GM21447 (cell line): ENCODE measurements around the gene CDYL.

Experiments used
- ATAC-seq: cut with Tn5 transposase; IDR thresholded peaks from one replicate; pipeline ENCODE4 v1.9.1; 2021; ENCODE audit not compliant: unreplicated experiment

Gene CDYL

GRCh38 chr6:4773181-4773580, 3.0 kb upstream of the CDYL start:
- no peak for ATAC-seq

- ATAC-seq, result no peak
Measured at GRCh38 chr6:4774296-4774695, 1.9 kb upstream of the CDYL start.

GRCh38 chr6:4774715-4775493, 1.3 kb upstream of the CDYL start:
- no peak for ATAC-seq

- ATAC-seq, result peak; percentile 36
Measured at GRCh38 chr6:4775494-4776130, 592 bp upstream of the CDYL start.

- ATAC-seq, result peak; percentile 15
Measured at GRCh38 chr6:4776493-4777393, 539 bp downstream of the CDYL start.

- no peak for ATAC-seq
Measured at GRCh38 chr6:4777394-4777935, 1.3 kb downstream of the CDYL start.

GRCh38 chr6:4778086-4778485, 1.9 kb downstream of the CDYL start:
- ATAC-seq, result no peak

- no peak for ATAC-seq
Measured at GRCh38 chr6:4780360-4780812, 4.2 kb downstream of the CDYL start.

GRCh38 chr6:4781426-4781825, 5.2 kb downstream of the CDYL start:
- peak; percentile 42 for ATAC-seq

GRCh38 chr6:4781967-4782575, 5.9 kb downstream of the CDYL start:
- no peak for ATAC-seq

GRCh38 chr6:4786996-4787395, 10.8 kb downstream of the CDYL start:
- ATAC-seq, result no peak

GRCh38 chr6:4788482-4788881, 12.3 kb downstream of the CDYL start:
- no peak for ATAC-seq

- peak; percentile 96 for ATAC-seq
Measured at GRCh38 chr6:4788953-4789584, 12.9 kb downstream of the CDYL start.

GRCh38 chr6:4790158-4790899, 14.1 kb downstream of the CDYL start:
- ATAC-seq, result no peak

GRCh38 chr6:4794140-4794707, 18.0 kb downstream of the CDYL start:
- no peak for ATAC-seq

- no peak for ATAC-seq
Measured at GRCh38 chr6:4797587-4797986, 21.4 kb downstream of the CDYL start.

GRCh38 chr6:4799912-4800311, 23.7 kb downstream of the CDYL start:
- no peak for ATAC-seq

GRCh38 chr6:4800662-4801061, 24.5 kb downstream of the CDYL start:
- no peak for ATAC-seq

GRCh38 chr6:4801491-4802110, 25.4 kb downstream of the CDYL start:
- peak; percentile 45 for ATAC-seq
